Neutrophil (primary cell): ENCODE results near the gene DCAF4.
"Not testable (repeated sequence)": the region's sequence is repeated elsewhere in the genome, so short reads cannot be mapped to it uniquely, and the experiment has no call there.

Experiments
- H3K27ac ChIP-seq: fragments of 200-600 bp; sonication (generic); 2 replicates; pipeline ENCODE4 v1.5.1; 2016; ENCODE audit warnings: mild to moderate bottlenecking, moderate library complexity
- H3K27me3 ChIP-seq: fragments of 200-600 bp; sonication (generic); 2 replicates; pipeline ENCODE4 v1.6.0; 2016; ENCODE audit warnings: mild to moderate bottlenecking
- H3K36me3 ChIP-seq: fragments of 200-600 bp; sonication (generic); 2 replicates; pipeline ENCODE4 v1.5.1; 2017
- H3K4me1 ChIP-seq, 2 experiments: fragments of 200-600 bp in 1 of 2; sonication (generic) in 1 of 2; 1 replicate in 1 of 2; 2 replicates in 1 of 2; pipeline versions ENCODE4 v1.5.1 to v1.6.1; 2013 to 2016; ENCODE audit warnings: low read depth in 1 of 2, low read length in 1 of 2, mild to moderate bottlenecking in 1 of 2, moderate library complexity in 1 of 2; ENCODE audit not compliant: control insufficient read depth in 1 of 2, insufficient read depth in 1 of 2
- H3K4me3 ChIP-seq, 2 experiments: fragments of 200-600 bp in 1 of 2; sonication (generic) in 1 of 2; 1 replicate in 1 of 2; 2 replicates in 1 of 2; pipeline ENCODE4 v1.5.1; 2013 to 2016; ENCODE audit warnings: low read depth in 1 of 2, low read length in 1 of 2, mild to moderate bottlenecking in 1 of 2, moderate library complexity in 1 of 2
- H3K9me3 ChIP-seq: fragments of 200-600 bp; sonication (generic); 2 replicates; pipeline ENCODE4 v1.5.1; 2016
- CTCF ChIP-seq: fragments of 200-600 bp; sonication (generic); IDR thresholded peaks from 2 replicates; pipeline ENCODE4 v1.5.1; 2016; ENCODE audit warnings: antibody characterized with exemption

The DCAF4 gene

GRCh38 chr14:72952171-72952570 is 25.9 kb downstream of the DCAF4 start:
- Histone ChIP-seq H3K27me3 (no peaks in the 10 kb centered on the region), H3K4me1 (no peaks in the 10 kb centered on the region), H3K36me3 (no peaks in the 10 kb centered on the region), H3K27ac (no peak overlapping the region), H3K4me3 (no peak overlapping the region), H3K9me3 (no peaks in the 10 kb centered on the region)
- TF ChIP-seq CTCF, result no peak

GRCh38 chr14:72956741-72957140 is 30.5 kb downstream of the DCAF4 start:
- not testable (repeated sequence) for H3K9me3 ChIP-seq, H3K4me1 ChIP-seq, H3K27ac ChIP-seq, H3K27me3 ChIP-seq, H3K4me3 ChIP-seq, H3K36me3 ChIP-seq

GRCh38 chr14:72957213-72957612 is 30.9 kb downstream of the DCAF4 start:
- no peaks in the 10 kb centered on the region for H3K27me3 ChIP-seq
- no peaks in the 10 kb centered on the region for H3K36me3 ChIP-seq
- no peak overlapping the region for H3K27ac ChIP-seq
- no peaks in the 10 kb centered on the region for H3K4me1 ChIP-seq
- no peak overlapping the region for H3K4me3 ChIP-seq
- TF ChIP-seq CTCF, result no peak
- H3K9me3 ChIP-seq, result no peaks in the 10 kb centered on the region

GRCh38 chr14:72958548-72958947 is 32.3 kb downstream of the DCAF4 start:
- no peak overlapping the region for H3K27ac ChIP-seq
- TF ChIP-seq CTCF, result no peak
- no peaks in the 10 kb centered on the region for H3K4me1 ChIP-seq
- no peaks in the 10 kb centered on the region for H3K27me3 ChIP-seq
- no peaks in the 10 kb centered on the region for H3K9me3 ChIP-seq
- H3K4me3 ChIP-seq, result no peak overlapping the region
- no peaks in the 10 kb centered on the region for H3K36me3 ChIP-seq

GRCh38 chr14:72961016-72961415 is 34.8 kb downstream of the DCAF4 start:
- not testable (repeated sequence) for H3K27me3 ChIP-seq, H3K27ac ChIP-seq, H3K9me3 ChIP-seq, H3K4me3 ChIP-seq, H3K4me1 ChIP-seq, H3K36me3 ChIP-seq

- Histone ChIP-seq H3K4me3 (no peak overlapping the region), H3K27ac (no peak overlapping the region), H3K9me3 (no peaks in the 10 kb centered on the region), H3K27me3 (no peaks in the 10 kb centered on the region), H3K36me3 (peaks cover 5% of the 10 kb centered on the region), H3K4me1 (no peaks in the 10 kb centered on the region)
- no peak for TF ChIP-seq CTCF
These were observed 35.5 kb downstream of the DCAF4 start for GRCh38 chr14:72961579-72962335.

- H3K4me1 ChIP-seq, H3K27me3 ChIP-seq, H3K4me3 ChIP-seq, H3K27ac ChIP-seq, H3K9me3 ChIP-seq, H3K36me3 ChIP-seq: not testable (repeated sequence)
These were observed 36.1 kb downstream of the DCAF4 start for GRCh38 chr14:72962336-72962754.
